Measurements from ENCODE around the gene KCNG1.
A peak's percentile ranks its signal among the peaks of the same experiment; 100 is the strongest.

KCNG1 gene

GRCh38 chr20:51022803-51023616, at the start of gene KCNG1 (continued):
- TF ChIP-seq PATZ1 (tag by site-specific recombination; IDR thresholded peaks at IDR 0.05) (peak; percentile 69), ZXDB (tag by site-specific recombination; IDR thresholded peaks at IDR 0.05) (no peak), ZNF169 (tag by site-specific recombination; IDR thresholded peaks at IDR 0.05) (no peak), ZNF18 (tag by site-specific recombination; IDR thresholded peaks at IDR 0.05) (no peak), ZNF777 (tag by site-specific recombination; IDR thresholded peaks at IDR 0.05; ENCODE audit: borderline replicate concordance) (peak; percentile 78; the same call in 1 of the 2 replicates), SALL2 (tag by site-specific recombination; IDR thresholded peaks at IDR 0.05; ENCODE audit: borderline replicate concordance) (no peak), SCRT1 (tag by site-specific recombination; IDR thresholded peaks at IDR 0.05; ENCODE audit: borderline replicate concordance) (no peak), ZNF488 (tag by site-specific recombination; IDR thresholded peaks at IDR 0.05) (no peak), GLIS1 (tag by site-specific recombination; IDR thresholded peaks at IDR 0.05) (peak; percentile 25; the same call in 1 of the 2 replicates), GLIS2 (tag by site-specific recombination; IDR thresholded peaks at IDR 0.05) (peak; percentile 18; the same call in 1 of the 2 replicates), ZNF416 (tag by site-specific recombination; IDR thresholded peaks at IDR 0.05) (no peak), SP3 (tag by site-specific recombination; IDR thresholded peaks at IDR 0.05) (peak; percentile 77), KLF10 (tag by site-specific recombination; IDR thresholded peaks at IDR 0.05) (no peak), ZNF670 (tag by site-specific recombination; IDR thresholded peaks at IDR 0.05; ENCODE audit: low read depth) (no peak), GLI4 (tag by site-specific recombination; IDR thresholded peaks at IDR 0.05) (no peak), ZNF621 (tag by site-specific recombination; IDR thresholded peaks at IDR 0.05) (no peak), ZNF660 (tag by site-specific recombination; IDR thresholded peaks at IDR 0.05) (no peak; the same call in 1 of the 2 replicates), ZBTB21 (tag by site-specific recombination; IDR thresholded peaks at IDR 0.05) (no peak)

GRCh38 chr20:51070621-51071020, 47.7 kb upstream of the KCNG1 start:
- ChIA-PET POLR2A (no interaction called here), CTCF (interaction anchor here (0.6 to 1.5 kb wide), 2 partner anchors 27 to 55 kb away, joined by 3 to 5 read pairs; no protein-coding TSS in a partner anchor)
- TF ChIP-seq ZNF558 (tag by site-specific recombination; IDR thresholded peaks at IDR 0.05) (no peak), ZSCAN5A (tag by site-specific recombination; IDR thresholded peaks at IDR 0.05) (no peak), BCL11B (tag by site-specific recombination; IDR thresholded peaks at IDR 0.05; ENCODE audit: low read depth) (no peak), TRIM28 (IDR thresholded peaks at IDR 0.05; ENCODE audit: borderline replicate concordance, low read length) (no peak), ZNF837 (tag by site-specific recombination; IDR thresholded peaks at IDR 0.05) (no peak), ZNF521 (tag by site-specific recombination; IDR thresholded peaks at IDR 0.05) (no peak), ZNF335 (tag by site-specific recombination; conservative IDR thresholded peaks at IDR 0.05) (no peak), ZNF394 (tag by site-specific recombination; IDR thresholded peaks at IDR 0.05; ENCODE audit: borderline replicate concordance) (no peak), ZNF175 (tag by site-specific recombination; IDR thresholded peaks at IDR 0.05) (no peak), ZNF701 (tag by site-specific recombination; IDR thresholded peaks at IDR 0.05) (no peak), ZBTB1 (tag by site-specific recombination; IDR thresholded peaks at IDR 0.05) (no peak), ZXDB (tag by site-specific recombination; IDR thresholded peaks at IDR 0.05) (no peak)

More at GRCh38 chr20:51070621-51071020, 47.7 kb upstream of the KCNG1 start:
- no peaks in the 10 kb centered on the region for H3K9me3 ChIP-seq (ENCODE audit: control insufficient read depth, insufficient read depth, low read depth, low read length)
- no peak overlapping the region for H3K4me3 ChIP-seq (ENCODE audit: low read depth, low read length)
- H3K36me3 ChIP-seq (ENCODE audit: control insufficient read depth in 2 of 2, insufficient read depth in 1 of 2, low read length in 2 of 2): no peaks in the 10 kb centered on the region
- H3K27ac ChIP-seq (ENCODE audit: extremely low read depth, low read depth, low read length): no peak overlapping the region
- no peaks in the 10 kb centered on the region for H3K4me1 ChIP-seq (ENCODE audit: control insufficient read depth, insufficient read depth, low read length)
